H9 (cell line): Measurements from ENCODE around the gene ENOPH1. TPM values are rescaled to one million over a fixed set of nuclear protein-coding genes. Genes with fewer than 3 reads are reported as not detected.

ENCODE experiments used
- DNase-seq: peaks from one replicate; pipeline ENCODE4 v3.0.0-alpha.2; 2017
- H2AFZ ChIP-seq: one replicate; pipeline ENCODE4 v1.6.1; 2013; ENCODE audit warnings: mild to moderate bottlenecking, low read length, control low read depth, moderate library complexity
- H2AK5ac ChIP-seq: 2 replicates; pipeline ENCODE4 v1.6.1; 2013; ENCODE audit warnings: low read length, control low read depth, mixed read lengths; ENCODE audit not compliant: insufficient read length
- H2BK120ac ChIP-seq: one replicate; pipeline ENCODE4 v1.6.1; 2013; ENCODE audit warnings: low read depth, mild to moderate bottlenecking, low read length, control low read depth, inconsistent platforms; ENCODE audit not compliant: poor library complexity, severe bottlenecking
- H2BK12ac ChIP-seq: 2 replicates; pipeline ENCODE4 v1.6.1; 2013; ENCODE audit warnings: low read length, control low read depth, mixed read lengths, low read depth; ENCODE audit not compliant: insufficient read length
- H2BK15ac ChIP-seq: 2 replicates; pipeline ENCODE4 v1.6.1; 2013; ENCODE audit warnings: low read depth, low read length, control low read depth
- H2BK20ac ChIP-seq: one replicate; pipeline ENCODE4 v1.6.1; 2013; ENCODE audit warnings: low read depth, mild to moderate bottlenecking, low read length, control low read depth, inconsistent platforms; ENCODE audit not compliant: poor library complexity, severe bottlenecking
- H2BK5ac ChIP-seq: 2 replicates; pipeline ENCODE4 v1.6.1; 2013; ENCODE audit warnings: low read length, control low read depth, mixed read lengths; ENCODE audit not compliant: insufficient read length
- H3K14ac ChIP-seq: 2 replicates; pipeline ENCODE4 v1.6.1; 2013; ENCODE audit warnings: low read length, control low read depth; ENCODE audit not compliant: insufficient read depth
- H3K18ac ChIP-seq: 2 replicates; pipeline ENCODE4 v1.6.1; 2013; ENCODE audit warnings: low read depth, mild to moderate bottlenecking, mixed read lengths, low read length, control low read depth; ENCODE audit not compliant: insufficient read length
- H3K23ac ChIP-seq: 2 replicates; pipeline ENCODE4 v1.6.1; 2013; ENCODE audit warnings: low read length, control low read depth, mixed read lengths, low read depth; ENCODE audit not compliant: insufficient read length
- H3K23me2 ChIP-seq: 2 replicates; pipeline ENCODE4 v1.6.1; 2013; ENCODE audit warnings: low read depth, mild to moderate bottlenecking, mixed read lengths, low read length, control low read depth; ENCODE audit not compliant: insufficient read length, poor library complexity, severe bottlenecking
- H3K27ac ChIP-seq: 2 replicates; pipeline ENCODE4 v1.5.1; 2013; ENCODE audit warnings: low read length, control low read depth, mixed read lengths, low read depth; ENCODE audit not compliant: insufficient read length
- H3K27me3 ChIP-seq: 2 replicates; pipeline ENCODE4 v1.6.1; 2013; ENCODE audit warnings: low read length, control low read depth, inconsistent platforms; ENCODE audit not compliant: insufficient read depth
- H3K4ac ChIP-seq: 2 replicates; pipeline ENCODE4 v1.6.1; 2013; ENCODE audit warnings: low read depth, mild to moderate bottlenecking, control low read depth, inconsistent platforms, low read length, moderate library complexity
- H3K4me1 ChIP-seq: 2 replicates; pipeline ENCODE4 v1.6.1; 2013; ENCODE audit warnings: low read length, control low read depth, inconsistent platforms; ENCODE audit not compliant: insufficient read depth
- H3K4me2 ChIP-seq: 2 replicates; pipeline ENCODE4 v1.6.1; 2013; ENCODE audit warnings: low read length, control low read depth, mixed read lengths; ENCODE audit not compliant: insufficient read length, insufficient read depth
- H3K56ac ChIP-seq: 2 replicates; pipeline ENCODE4 v1.6.1; 2013; ENCODE audit warnings: low read depth, mild to moderate bottlenecking, mixed read lengths, low read length, control low read depth; ENCODE audit not compliant: insufficient read length
- H3K79me1 ChIP-seq: 2 replicates; pipeline ENCODE4 v1.6.1; 2013; ENCODE audit warnings: low read depth, mild to moderate bottlenecking, moderate library complexity, low read length, control low read depth, inconsistent platforms; ENCODE audit not compliant: insufficient read depth, poor library complexity, severe bottlenecking
- H3K79me2 ChIP-seq: 2 replicates; pipeline ENCODE4 v1.6.1; 2013; ENCODE audit warnings: low read length, control low read depth, inconsistent platforms; ENCODE audit not compliant: insufficient read depth
- H3K9ac ChIP-seq: 2 replicates; pipeline ENCODE4 v1.6.1; 2013; ENCODE audit warnings: low read length, control low read depth, mixed read lengths; ENCODE audit not compliant: insufficient read length; ENCODE audit errors: extremely low read depth
- H3K9me3 ChIP-seq: one replicate; pipeline ENCODE4 v1.6.1; 2013; ENCODE audit warnings: low read depth, low read length, inconsistent platforms; ENCODE audit not compliant: control insufficient read depth
- H3T11ph ChIP-seq: one replicate; pipeline ENCODE4 v1.6.1; 2013; ENCODE audit warnings: mild to moderate bottlenecking, low read length, control low read depth, inconsistent platforms
- H4K20me1 ChIP-seq: one replicate; pipeline ENCODE4 v1.6.1; 2013; ENCODE audit not compliant: control insufficient read depth, insufficient read length, insufficient read depth
- H4K5ac ChIP-seq: 2 replicates; pipeline ENCODE4 v1.6.1; 2013; ENCODE audit warnings: low read depth, mild to moderate bottlenecking, mixed read lengths, low read length, control low read depth; ENCODE audit not compliant: insufficient read length
- H4K8ac ChIP-seq: replicated peaks from 2 replicates; pipeline ENCODE4 v1.6.1; 2013; ENCODE audit warnings: low read length, control low read depth, mixed read lengths, low read depth; ENCODE audit not compliant: insufficient read length
- H4K91ac ChIP-seq: 2 replicates; pipeline ENCODE4 v1.6.1; 2013; ENCODE audit warnings: low read depth, mild to moderate bottlenecking, moderate library complexity, mixed read lengths, low read length, control low read depth; ENCODE audit not compliant: insufficient read length
- H3K27ac Mint-ChIP-seq, 3 experiments: 2 replicates in 2 of 3; 3 replicates in 1 of 3; pipeline ENCODE4 v1.8.0; 2020 to 2021; ENCODE audit warnings: mixed read lengths in 3 of 3, mild to moderate bottlenecking in 1 of 3, moderate library complexity in 1 of 3
- H3K27me3 Mint-ChIP-seq: 2 replicates; pipeline ENCODE4 v1.8.0; 2021; ENCODE audit warnings: low read depth, mild to moderate bottlenecking, moderate library complexity, mixed read lengths
- H3K36me3 Mint-ChIP-seq, 3 experiments: 2 replicates in 2 of 3; 3 replicates in 1 of 3; pipeline ENCODE4 v1.8.0; 2020 to 2021; ENCODE audit warnings: low read depth in 3 of 3, mixed read lengths in 3 of 3; ENCODE audit not compliant: insufficient read depth in 1 of 3
- H3K4me1 Mint-ChIP-seq, 2 experiments: 2 replicates each; pipeline ENCODE4 v1.8.0; 2020; ENCODE audit warnings: mixed read lengths in 2 of 2
- H3K4me3 Mint-ChIP-seq, 2 experiments: 2 replicates in 1 of 2; 3 replicates in 1 of 2; pipeline ENCODE4 v1.8.0; 2020 to 2021; ENCODE audit warnings: mild to moderate bottlenecking in 2 of 2, mixed read lengths in 2 of 2, moderate library complexity in 1 of 2
- H3K9me3 Mint-ChIP-seq, 2 experiments: 2 replicates in 1 of 2; 3 replicates in 1 of 2; pipeline ENCODE4 v1.8.0; 2020; ENCODE audit warnings: mild to moderate bottlenecking in 2 of 2, mixed read lengths in 2 of 2, moderate library complexity in 1 of 2
- WGBS: extraction: QIAGEN DNeasy Blood & Tissue Kit; methylation state at CpG from one replicate; pipeline ENCODE4 v1.1.7; 2013; ENCODE audit warnings: missing lambda C conversion rate, low lambda C conversion rate, mixed read lengths; ENCODE audit not compliant: insufficient read length; ENCODE audit errors: extremely low coverage; 5-methylcytosine and 5-hydroxymethylcytosine counted together
- total RNA-seq: library from RNA; stranded (reverse); gene quantifications from 2 replicates; pipeline ENCODE4 v1.2.1, GENCODE V29; 2021
- TF ChIP-seq, protein P1 (sequence below): fragments of 200-600 bp; sonication (generic); conservative IDR thresholded peaks from 3 replicates; pipeline ENCODE4 v1.8.0; 2021; ENCODE audit warnings: antibody characterized with exemption, mild to moderate bottlenecking

ENOPH1 gene
- total RNA-seq, 1 experiment from 2014 or later, result 62.4 TPM

DNA sequence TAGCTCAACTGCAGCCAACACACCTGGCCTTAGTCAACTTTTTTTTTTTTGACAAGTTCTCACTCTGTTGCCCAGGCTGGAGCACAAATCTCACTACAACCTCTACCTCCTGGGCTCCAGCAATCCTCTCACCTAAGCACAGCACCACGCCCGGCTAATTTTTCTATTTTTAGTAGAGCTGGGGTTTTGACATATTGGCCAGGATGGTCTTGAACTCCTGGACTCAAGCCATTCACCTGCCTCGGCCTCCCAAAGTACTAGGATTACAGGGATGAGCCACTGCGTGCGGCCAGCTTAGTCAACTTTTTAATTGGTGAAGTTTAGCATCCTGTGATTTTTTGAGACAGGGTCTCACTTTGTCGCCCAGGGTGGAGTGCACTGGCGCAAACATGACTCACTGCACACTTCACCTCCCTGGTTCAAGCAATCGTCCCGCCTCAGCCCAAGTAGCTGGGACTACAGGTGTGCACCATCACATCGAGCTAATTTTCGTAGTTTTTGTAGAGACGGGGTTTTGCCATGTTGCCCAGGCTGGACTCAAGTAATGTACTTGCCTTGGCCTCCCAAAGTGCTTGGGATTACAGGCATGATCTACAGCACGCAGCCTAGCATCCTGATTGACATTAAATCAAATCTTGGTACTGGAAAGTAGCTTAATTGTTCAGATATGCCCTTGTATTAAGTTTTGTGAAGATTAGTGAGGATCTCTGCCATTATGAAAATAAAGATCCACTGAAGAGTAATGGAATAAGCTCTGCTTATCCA is 8.4 kb upstream of the ENOPH1 start:
- no peaks in the 10 kb centered on the region for H3K23me2 ChIP-seq
- no peak overlapping the region for H3K4me3 Mint-ChIP-seq
- no peak overlapping the region for H3K4ac ChIP-seq
- H2BK120ac ChIP-seq, result no peak overlapping the region
- no peak overlapping the region for H3T11ph ChIP-seq
- no peak overlapping the region for H3K9ac ChIP-seq
- no peaks in the 10 kb centered on the region for H3K27me3 ChIP-seq
- H3K27me3 Mint-ChIP-seq, result no peaks in the 10 kb centered on the region; the same call in 1 of the 2 replicates
- H3K56ac ChIP-seq, result no peak overlapping the region
- no peak overlapping the region for H3K18ac ChIP-seq
- no peak overlapping the region for H4K5ac ChIP-seq
- no peak overlapping the region for H2AFZ ChIP-seq
- no peaks in the 10 kb centered on the region for H3K9me3 ChIP-seq
- no peak overlapping the region for H4K91ac ChIP-seq
- H3K23ac ChIP-seq, result no peak overlapping the region
- H3K4me2 ChIP-seq, result no peak overlapping the region
- H3K4me1 ChIP-seq, result no peaks in the 10 kb centered on the region
- WGBS, result no CpG with 5 or more reads among the region's 13 CpGs
- no peaks in the 10 kb centered on the region for H4K20me1 ChIP-seq
- no peak overlapping the region for H4K8ac ChIP-seq
- no peak overlapping the region for H3K14ac ChIP-seq
- no peaks in the 10 kb centered on the region for H3K9me3 Mint-ChIP-seq
- no peak overlapping the region for H2AK5ac ChIP-seq
- no peak overlapping the region for H2BK20ac ChIP-seq
- no peak overlapping the region for H3K27ac ChIP-seq
- H2BK5ac ChIP-seq, result no peak overlapping the region
- peaks cover 33 to 42% (median 34%) of the 10 kb centered on the region in 3 experiments for H3K36me3 Mint-ChIP-seq
- H3K79me2 ChIP-seq, result peaks cover 3% of the 10 kb centered on the region; the same call in 1 of the 2 replicates
- H3K4me1 Mint-ChIP-seq, result peaks cover 7 to 10% of the 10 kb centered on the region in 2 experiments
- peak overlapping the region; percentile 2 to 87 (median 57); a peak in 3 of 7 replicates for H3K27ac Mint-ChIP-seq
- TF ChIP-seq, protein P1, sequence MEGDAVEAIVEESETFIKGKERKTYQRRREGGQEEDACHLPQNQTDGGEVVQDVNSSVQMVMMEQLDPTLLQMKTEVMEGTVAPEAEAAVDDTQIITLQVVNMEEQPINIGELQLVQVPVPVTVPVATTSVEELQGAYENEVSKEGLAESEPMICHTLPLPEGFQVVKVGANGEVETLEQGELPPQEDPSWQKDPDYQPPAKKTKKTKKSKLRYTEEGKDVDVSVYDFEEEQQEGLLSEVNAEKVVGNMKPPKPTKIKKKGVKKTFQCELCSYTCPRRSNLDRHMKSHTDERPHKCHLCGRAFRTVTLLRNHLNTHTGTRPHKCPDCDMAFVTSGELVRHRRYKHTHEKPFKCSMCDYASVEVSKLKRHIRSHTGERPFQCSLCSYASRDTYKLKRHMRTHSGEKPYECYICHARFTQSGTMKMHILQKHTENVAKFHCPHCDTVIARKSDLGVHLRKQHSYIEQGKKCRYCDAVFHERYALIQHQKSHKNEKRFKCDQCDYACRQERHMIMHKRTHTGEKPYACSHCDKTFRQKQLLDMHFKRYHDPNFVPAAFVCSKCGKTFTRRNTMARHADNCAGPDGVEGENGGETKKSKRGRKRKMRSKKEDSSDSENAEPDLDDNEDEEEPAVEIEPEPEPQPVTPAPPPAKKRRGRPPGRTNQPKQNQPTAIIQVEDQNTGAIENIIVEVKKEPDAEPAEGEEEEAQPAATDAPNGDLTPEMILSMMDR, result no peak
- DNase-seq, result no peak
- H3K79me1 ChIP-seq, result no peaks in the 10 kb centered on the region
- no peak overlapping the region for H2BK15ac ChIP-seq
- H2BK12ac ChIP-seq, result no peak overlapping the region
